GM04504 (cell line): ENCODE measurements around the gene SELENOM.
A peak's percentile ranks its signal among the peaks of the same experiment; 100 is the strongest.
"Not testable (repeated sequence)": the region's sequence is repeated elsewhere in the genome, so short reads cannot be mapped to it uniquely, and the experiment has no call there.

Experiments
- DNase-seq: peaks from one replicate; pipeline ENCODE4 v3.0.0-alpha.2; 2012; ENCODE audit warnings: low read depth

Gene SELENOM

DNA sequence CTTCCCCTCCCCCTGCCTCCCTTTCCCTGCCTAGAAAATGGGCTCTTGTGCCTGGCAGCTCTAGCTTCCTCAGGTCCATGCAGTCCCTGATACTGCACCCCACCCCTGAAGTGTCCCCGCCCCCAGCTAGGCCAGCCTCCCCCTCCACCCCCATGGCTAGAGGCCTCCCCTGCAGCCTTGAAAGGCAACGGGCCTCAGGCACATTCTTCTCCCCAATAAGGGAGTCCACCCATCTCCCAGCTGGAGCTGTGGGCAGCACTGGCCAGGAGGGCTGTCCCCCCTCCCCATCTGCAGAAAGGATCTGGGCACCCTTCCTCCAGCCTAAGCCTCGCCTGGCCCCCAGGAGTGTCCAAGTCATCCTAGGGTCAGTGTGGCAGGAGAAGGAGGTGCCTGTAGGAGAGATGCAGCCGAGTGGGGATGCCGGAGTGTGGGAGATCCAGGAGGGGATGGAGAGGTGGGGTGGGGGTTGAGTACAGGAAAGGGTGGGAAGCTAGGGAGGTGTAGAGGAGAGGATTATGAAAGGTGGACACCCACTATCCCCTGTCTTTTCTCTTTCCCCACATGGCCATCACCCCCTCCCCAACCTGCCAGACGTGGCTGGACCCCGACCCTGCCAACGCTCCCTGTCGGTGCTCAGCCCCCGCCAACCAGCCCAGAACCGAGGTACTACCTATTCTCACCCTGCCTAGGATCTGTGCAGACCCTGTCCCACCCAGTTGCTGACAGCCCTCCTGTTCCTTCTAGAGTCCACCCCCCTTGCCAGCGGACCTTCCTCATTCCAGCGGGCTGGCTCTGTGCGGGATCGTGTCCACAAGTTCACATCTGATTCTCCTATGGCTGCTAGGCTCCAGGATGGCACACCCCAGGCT is 16.9 kb downstream of the SELENOM start:
- no peak for DNase-seq

DNA sequence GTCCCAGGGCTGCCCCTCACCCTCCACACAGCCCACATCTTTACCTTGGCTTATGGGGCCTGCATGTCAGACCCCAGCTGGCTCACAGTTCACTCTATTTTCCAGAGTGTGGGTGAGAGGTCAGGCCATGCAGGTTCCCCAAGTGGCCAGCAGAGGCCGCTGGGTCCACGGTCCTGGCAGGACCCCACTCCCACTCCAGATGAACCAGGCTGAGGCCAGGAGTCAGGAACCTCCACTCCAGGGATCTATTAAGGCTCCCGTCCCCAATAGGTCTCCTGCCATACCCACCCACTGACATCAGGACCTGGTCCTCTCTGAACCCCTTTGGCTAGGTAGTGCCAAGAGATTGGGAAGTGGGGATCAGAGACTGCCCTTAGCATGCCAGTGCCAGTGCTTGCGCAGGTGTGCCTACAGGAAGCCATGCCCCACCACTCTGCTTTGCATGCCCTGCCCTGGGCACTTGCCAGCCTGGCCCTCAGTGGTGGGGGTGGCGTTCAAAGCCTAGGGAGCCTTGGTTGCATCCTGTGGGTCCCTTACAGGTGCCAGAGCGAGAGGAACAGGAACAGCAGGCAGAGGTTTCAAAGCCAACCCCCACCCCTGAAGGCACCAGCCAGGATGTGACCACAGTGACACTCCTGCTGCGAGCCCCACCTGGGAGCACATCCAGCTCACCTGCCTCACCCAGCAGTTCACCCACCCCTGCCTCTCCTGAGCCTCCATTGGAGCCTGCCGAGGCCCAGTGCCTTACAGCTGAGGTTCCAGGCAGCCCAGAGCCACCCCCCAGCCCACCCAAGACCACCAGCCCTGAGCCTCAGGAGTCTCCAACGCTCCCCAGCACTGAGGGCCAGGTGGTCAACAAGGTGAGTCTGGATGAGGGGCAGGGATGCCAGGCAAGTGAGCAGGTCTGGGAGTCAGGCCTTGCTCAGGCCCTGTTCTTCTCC is 17.9 kb downstream of the SELENOM start:
- DNase-seq, result no peak

DNA sequence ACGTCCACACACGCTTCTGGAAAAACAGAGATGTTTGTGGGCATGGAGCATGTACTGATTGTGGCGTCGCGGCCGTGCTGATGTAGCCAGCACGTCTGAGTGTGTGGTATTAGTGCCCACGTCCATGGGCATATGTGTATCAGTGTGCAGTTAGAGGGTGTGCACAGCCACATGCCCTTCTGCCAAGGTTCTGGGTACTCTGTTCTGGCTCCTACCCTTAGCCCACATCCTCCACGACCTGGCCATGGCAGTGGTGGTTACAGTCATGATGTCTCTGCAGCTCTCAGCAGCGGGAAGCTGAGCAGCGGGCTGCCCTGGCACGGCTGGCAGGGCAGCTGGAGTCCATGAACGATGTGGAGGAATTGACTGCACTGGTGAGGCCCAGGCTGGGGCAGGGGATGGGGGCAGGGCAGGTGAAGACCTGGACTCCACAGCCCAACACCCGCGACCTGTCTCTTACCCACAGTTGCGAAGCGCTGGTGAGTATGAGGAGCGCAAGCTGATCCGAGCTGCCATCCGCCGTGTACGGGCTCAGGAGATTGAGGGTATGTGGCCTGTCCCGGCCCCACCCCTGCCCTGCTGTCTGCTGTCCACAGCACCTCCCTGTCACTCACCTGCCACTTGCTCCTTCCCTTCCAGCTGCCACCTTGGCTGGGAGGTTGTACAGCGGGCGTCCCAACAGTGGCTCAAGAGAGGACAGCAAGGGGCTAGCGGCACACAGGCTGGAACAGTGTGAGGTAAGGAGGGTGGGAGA is 19.0 kb downstream of the SELENOM start:
- DNase-seq, result no peak

DNA sequence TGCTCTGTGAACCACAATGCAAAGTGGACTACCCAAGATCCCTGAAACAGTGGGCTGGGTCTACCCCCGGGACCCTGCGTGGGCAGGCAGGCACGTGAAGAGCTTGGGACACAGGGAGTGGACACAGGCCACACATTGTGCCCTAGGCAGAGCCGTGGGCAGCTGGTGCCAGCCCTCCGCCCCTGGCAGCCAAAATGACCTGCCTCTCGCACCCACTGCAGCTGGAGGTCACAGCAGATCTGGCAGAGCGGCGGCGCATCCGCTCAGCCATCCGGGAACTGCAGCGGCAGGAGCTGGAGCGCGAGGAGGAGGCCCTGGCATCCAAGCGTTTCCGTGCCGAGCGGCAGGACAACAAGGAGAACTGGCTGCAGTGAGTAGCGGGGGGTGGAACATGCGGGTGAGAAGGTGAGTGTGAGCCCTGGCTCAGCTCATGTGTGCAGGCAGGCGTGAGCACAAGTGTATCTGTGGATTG is 19.6 kb downstream of the SELENOM start:
- DNase-seq, result no peak

DNA sequence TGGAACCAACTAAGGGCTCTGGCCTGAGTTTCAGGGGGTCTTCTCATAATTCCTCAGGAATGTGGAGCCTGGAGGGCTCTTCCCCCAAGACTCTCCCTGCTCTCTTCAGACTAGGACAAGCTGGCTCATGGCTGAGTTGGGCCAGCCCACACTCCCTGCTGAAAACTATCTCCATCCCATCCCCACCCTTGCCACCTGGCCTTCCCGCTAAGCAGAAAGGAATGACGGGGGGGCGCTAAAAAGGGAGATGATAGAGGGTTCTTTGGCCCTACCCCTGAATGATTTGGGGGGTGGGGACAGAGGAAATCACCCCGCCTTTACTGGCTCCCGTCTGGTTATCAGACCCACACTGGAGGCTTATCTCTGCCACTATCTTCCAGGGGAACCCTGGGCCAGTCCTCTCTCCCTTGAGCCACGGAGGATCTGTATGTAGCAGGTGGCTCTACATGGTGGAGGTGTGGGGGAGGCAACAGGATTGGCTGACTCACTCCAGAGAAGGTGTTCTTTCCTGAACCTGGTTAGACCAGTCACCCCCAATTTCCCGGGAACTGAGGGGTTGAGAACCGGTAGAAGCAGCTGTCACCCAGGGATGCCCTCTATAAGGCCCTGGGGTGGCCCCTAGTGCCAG is 20.6 kb downstream of the SELENOM start:
- DNase-seq, result no peak

DNA sequence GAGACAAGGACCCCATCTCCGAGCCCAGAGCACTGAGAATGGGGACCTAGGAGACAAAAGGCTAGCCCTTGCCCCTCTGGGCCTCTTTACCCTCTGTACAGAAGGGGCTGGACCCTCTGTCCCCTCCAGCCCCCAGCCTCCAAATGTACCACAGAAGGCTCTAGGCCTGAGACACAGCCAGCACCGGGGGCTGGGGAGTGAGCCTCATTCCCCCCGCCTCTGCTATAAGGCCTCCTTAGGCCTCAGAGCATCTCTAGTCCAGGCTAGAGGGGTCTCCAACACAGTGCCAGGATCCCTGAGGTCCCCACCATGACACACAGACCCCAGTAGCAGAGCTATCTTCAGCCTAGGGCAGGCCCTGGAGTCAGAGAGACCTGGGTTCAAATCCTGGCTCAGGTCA is 21.4 kb downstream of the SELENOM start:
- no peak for DNase-seq

DNA sequence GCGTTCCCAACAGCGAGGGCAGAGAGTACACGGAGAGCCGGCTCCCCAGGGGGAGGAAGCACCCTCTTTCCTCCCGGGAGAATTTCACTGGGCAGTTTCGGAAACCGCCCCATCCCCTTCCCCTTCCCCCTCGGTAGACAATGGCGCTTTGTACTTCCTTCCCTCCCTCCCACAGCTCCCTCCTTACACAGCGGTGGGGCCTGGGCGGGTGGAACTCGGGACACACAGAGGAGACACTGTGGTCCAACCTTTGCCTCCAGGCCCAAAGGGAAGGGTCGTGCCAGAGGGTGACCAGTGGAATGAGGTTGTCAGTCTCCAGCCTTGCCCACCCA is 21.9 kb downstream of the SELENOM start:
- no peak for DNase-seq

DNA sequence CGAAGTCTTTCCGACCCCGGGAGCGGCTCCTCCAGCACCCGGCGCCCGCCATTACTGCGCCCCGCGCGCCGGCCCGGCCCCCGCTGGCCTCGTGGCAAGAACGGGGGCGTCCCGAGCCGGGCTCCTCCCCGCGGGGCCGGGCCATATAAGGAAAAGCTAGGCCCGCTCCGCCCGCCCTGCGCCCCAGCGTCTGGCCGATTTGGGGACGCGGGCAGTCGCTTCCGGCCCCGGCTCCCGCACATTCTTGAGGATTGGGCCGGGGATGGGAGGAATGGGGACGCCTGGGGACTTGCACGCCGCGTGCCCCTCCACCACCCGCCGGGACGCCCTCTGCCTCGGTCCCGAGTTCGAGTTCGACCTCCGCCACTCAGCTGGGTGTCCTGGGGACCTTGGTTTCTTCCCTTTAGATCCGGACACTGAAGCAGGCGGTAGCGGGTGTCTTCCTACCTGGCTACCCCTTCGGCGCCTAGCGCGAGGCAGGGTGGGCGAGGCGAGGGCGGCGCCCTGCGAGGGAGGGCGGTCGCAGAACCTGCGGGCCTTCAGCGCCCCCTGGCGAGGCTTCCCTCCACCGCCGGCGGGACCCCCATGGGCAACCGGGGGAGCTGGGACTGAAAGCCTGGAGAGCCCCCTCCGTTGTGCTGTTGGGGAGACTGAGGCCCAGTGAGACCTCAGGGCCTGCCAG is 22.4 kb downstream of the SELENOM start:
- peak; percentile 52 for DNase-seq

DNA sequence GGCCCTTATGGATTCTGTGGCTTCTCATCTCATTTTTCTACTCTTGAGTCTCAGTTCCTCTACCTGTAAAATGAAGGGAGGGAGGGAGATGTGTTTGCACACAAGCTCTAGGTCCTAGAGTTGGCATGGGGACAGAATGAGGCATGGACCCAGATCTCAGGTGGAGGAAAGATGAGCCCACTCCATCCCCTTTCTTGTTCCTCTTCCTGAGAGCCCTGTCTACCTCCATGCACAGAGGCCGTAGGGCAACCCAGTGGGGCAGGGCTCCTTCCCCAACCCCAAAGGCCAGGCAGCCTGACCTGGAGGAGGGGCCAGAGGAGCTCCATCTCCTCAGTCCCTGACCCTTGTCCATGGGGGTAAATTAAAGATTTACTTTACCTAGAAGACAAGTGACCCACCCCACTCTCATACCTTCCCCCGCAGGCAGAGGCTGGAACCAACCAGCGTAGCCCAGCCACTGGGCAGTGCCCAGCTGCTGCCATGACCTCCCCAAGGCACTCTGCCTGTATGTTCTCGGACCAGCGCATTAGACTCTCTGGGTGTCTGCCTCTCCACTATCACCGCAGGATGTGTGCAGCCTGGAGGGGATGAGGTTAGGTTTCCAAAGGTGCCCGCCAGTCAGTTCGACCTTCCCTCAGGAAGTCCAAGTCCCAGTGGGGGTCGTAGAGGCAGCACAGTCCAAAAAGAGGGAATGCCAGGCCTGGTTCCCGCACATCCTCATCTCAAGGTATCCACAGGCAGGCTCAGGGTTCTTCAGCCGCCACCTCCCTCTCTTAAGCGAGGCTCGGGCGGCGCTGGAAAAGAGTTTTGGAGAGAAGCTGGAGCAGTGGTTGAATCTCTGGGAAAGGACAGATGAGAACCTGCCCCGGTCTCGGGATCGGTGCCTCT is 23.2 kb downstream of the SELENOM start:
- DNase-seq, result no peak

DNA sequence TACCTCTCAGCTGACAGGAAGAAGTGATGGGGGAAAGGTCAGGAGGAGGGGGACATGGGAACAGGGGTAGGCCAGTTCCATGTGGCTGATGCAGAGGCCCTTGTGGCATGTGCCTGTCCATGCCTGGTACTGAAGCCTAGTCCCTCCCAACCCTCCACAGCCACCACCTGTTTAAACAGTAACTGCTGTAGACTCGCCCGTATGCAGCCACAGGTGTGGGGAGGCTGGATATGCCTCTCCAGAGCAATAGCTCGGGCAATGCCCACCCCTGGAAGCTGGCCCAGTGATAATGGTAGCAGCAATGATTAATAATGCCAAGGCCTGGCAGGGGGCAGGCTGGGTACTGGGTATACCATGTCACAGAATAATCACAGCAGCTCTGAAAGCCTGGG is 24.0 kb downstream of the SELENOM start:
- DNase-seq, result no peak

DNA sequence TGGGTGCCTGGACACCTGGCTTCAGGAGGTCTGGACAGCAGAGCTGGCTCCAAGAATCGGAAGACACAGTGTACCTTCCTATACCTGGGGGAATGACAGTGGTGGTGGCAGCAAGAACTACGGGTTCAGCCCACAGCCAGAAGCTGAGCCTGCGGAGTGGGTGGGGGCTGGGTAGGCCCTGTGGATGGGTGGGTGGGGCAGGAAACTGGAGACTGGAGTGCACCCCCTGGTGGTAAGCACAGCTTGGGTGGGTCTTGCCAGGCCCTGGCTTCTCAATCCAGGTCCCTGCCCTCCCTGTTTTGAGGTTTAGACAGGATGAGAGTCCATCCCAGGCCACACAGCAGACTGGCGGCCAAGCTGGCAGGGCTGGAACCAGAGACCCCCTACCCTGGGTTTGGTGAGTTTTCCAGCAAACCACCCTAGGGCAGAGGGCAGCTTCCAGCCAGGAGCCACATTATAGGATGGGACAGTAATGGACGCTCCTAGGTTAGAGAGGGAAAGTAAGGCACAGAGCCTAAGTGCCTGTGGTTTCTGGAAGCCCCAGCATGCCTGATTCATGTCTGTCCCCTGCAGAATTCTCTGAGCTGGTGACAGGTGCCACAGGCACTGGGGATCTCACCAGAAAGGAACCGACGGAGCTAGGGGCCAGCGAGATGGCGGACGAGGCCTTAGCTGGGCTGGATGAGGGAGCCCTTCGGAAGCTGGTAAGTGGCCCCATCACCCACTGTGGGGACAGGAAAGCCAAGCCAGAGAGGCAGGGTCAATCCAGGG is 24.6 kb downstream of the SELENOM start:
- DNase-seq, result peak; percentile 44

DNA sequence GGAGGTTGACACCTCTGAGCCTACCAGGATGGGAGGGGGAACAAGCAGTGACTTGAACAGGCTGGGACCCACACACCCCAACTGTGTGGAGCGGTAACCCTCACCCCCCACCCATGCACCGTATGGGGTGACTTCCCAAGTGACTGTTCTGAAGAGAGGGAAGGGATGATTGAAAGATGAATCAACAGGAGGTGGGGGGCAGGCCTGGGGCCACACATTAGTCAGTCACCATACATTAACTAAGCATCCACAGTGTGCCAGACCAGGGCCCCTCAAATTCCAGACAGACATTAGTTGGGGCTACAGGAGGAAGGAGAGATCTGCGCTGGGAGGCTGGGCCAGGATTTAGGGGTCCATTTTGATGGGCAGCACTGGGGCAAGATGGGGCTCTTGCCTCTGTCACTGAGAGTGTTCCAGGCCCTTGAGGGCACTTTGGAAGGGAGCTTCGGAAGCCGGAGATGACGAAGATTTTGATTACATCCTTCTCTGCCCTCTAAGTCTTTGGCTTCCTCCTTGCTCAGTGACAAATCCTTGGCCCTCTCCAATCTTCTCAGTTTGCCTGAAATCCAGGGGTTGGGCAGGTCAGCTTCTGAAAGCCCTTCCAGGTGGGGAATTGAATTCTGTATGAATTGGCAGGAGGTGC is 25.3 kb downstream of the SELENOM start:
- no peak for DNase-seq

DNA sequence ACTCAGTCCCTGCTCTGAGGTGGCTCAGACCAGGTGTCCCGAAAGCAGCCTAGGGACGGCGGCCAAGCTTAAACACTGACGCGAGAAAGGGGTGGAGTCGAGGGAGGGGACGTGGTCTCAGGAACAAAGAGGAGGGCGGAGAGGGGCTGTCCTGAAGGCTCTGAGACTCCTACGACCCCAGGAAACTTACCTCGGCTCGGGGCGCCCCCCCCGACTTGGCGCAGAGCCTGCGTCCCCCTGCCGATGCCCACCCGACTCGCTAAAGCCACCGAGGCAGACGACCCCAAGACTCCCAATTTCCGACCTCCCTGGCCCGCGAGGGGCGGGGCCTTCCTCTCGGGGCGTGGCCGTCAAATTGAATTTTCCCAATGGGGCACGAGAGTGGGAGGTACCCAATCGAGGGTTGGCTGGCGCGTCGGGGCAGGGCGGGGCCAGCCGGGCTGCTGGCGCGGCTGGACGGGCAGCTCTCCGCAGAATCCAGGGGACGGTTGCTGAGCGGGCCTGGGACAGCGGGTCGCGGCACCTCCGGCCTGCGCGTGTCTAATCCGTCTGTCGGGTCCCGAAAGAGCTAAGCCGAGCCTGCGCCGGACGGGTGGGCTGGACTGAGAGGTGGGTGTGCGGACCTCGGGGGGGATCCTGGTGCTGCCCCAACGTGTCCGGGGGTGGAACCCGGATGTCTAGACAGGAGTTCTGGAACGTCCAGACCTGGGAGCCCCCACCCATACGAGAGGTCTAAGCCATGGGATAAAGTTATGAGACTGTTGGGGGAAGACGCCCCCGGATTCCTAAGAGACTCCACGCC is 26.3 kb downstream of the SELENOM start, which contains the start of gene SMTN:
SMTN (plus strand) TSS at position 471 of the 802 bp plus-strand sequence. CDS start 1,941 bp downstream, outside the sequence.
- DNase-seq, result peak; percentile 82

DNA sequence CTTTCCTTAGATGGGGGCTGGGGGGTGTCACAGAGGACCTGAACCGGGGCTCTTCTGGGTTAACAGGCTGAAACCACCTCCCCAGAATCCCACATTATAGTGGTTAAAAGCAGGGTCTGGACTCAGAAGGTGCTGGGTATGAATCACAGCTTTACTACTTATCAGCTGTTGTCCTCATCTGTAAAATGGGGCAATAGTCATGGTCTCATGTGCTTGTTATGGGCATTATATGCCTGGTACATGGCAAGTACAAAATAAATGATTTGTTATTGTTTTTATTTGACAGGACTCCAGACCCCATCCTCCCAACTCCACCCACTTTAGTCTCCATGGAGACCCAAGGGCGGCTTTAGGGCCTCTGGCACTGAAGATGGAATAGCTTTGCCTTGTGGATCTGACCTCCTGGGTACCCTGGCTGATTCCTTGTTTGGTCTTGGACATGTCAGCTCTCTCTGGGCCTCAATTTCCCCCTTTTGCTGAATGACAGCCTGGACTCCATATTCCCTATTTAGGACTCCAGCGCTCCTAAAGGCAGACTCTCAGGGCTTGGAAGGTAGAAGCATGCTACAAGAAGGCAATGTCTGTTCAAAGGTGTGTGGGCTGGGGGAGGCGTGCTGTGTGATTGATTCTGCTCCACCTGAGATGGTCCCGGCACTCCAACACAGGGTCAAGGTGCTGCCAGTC is 27.1 kb downstream of the SELENOM start:
- no peak for DNase-seq

DNA sequence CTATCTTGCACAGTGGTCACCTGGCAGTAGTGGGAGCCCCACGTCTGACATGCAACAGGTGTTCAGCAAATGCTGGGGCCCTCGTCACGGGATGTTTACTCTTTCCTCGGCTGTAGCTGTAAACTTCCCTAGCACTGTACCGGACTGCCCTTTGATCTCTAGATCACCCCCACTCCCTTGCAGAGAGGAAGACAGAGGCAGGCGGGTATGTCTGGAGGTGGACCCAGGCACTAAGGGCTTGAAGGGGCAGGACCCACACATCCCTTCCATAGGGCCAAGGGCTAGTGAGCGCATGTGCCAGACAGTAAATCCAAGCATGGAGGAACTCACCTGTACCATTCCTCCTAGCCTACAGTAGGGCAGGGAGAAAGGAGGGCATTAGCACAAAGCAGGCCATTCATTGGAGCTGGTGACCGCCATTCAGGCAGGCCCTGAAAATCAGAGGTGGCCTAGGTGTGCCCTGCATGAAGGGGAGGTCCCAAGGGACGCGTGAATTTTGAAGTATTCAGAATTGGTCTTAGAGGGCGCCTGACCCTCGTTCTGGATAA is 28.2 kb downstream of the SELENOM start:
- DNase-seq, result no peak

DNA sequence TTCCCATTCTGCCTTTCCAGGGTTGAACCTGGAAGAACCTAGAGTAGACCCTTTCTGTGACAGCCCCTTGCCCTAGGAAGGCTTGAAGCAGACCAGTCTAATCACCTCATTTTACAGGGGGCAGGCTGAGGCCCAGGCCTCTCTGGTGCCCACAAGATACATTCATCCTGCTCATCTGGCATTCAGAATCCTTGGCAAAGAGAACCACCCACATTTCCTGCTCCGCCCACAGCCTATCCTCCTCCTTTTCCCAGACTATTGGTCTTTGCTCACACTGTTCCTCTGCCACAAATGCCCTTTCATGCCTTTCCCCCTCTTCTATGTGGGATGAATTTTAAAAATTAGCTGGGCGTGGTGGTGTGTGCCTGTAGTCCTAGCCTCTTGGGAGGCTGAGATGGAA is 29.0 kb downstream of the SELENOM start:
- DNase-seq, result not testable (repeated sequence)

DNA sequence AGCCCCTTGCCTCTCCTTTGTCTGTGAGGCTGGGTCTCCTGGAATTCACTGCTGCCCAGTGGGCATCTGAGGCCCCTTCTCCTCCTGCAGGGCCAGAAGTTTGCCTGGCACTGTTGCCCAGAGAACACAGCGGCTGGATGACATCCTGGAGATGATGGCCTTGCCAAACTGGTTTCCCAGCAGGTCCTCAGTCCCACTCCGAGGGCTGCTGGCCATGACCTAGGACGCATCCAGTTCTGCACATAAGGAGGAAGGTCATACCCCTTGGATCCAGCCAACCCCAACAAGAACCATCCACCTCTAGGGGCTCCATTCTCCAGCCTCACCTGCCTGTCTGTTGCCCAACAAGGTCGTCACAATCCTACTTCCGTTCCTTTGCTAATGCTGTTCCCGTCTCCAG is 29.7 kb downstream of the SELENOM start:
- no peak for DNase-seq
